ENCODE results near the gene USP25. TPM values are rescaled to one million over a fixed set of nuclear protein-coding genes. Genes with fewer than 3 reads are reported as not detected.

USP25 gene
- total and polyA plus RNA-seq, 9 of the 15 experiments (the other 6 are each of a cell fraction or from before 2014, with no cell fraction given): 7.8 to 44.9 (median 31.4) TPM

DNA sequence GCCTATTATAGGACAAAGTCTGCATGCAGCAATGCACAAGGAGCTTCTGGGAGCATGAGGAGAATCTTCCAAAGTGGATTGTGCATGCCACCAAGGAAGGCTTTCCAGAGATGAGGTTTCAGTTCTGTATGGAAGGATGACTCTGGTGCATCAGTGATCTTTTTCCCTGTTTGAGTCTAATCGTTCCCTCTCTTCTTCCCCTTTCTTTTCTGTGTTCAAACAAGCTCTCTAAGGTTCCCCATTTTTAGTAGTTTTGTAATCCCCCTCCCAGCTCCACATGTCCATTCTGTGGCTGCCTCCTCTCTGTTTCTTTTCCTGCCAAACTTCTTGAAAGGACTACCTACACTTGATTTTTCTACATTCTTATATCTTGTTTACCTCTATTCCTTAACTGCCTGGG lies 43.3 kb upstream of the USP25 start:
- H3K9ac ChIP-seq (ENCODE audit: insufficient read depth in 1 of 2, low read depth in 2 of 2, low read length in 2 of 2): no peak overlapping the region
- H3K27ac ChIP-seq (ENCODE audit: extremely low read depth, low read depth, low read length): no peak overlapping the region
- FAIRE-seq (no peak), DNase-seq (ENCODE audit: extremely low read depth in 1 of 4, low spot score in 3 of 4) (no peak), ATAC-seq (no peak)
- H3K9me3 ChIP-seq (replicated peaks; ENCODE audit: control insufficient read depth, insufficient read depth, low read depth, low read length): no peaks in the 10 kb centered on the region
- no peaks in the 10 kb centered on the region for H3K27me3 ChIP-seq (ENCODE audit: control insufficient read depth in 2 of 2, insufficient read depth in 2 of 2, low read length in 2 of 2)
- no peak overlapping the region for H3K4me3 ChIP-seq
- BruUV-seq (replicated peaks): no TSS peak
- no peaks in the 10 kb centered on the region for H4K20me1 ChIP-seq (replicated peaks; ENCODE audit: control insufficient read depth, insufficient read depth, low read length)
- in situ Hi-C loops (cut with MboI): no loop called here
- ChIA-PET POLR2A (interaction anchor here (1.2 kb wide), 1 partner anchor 17 kb away, joined by 3 read pairs; no protein-coding TSS in a partner anchor), CTCF (ENCODE audit: low intra/inter-chr PET ratio) (no interaction called here)
- intact Hi-C loops (cut with micrococcal nuclease): no loop called here
- no peaks in the 10 kb centered on the region for H3K36me3 ChIP-seq (ENCODE audit: control insufficient read depth, insufficient read depth, low read length)
- 0% methylated on average over 1 of the region's 1 CpG for WGBS (ENCODE audit: insufficient coverage, low coverage, missing lambda C conversion rate)
- no peaks in the 10 kb centered on the region for H3K4me1 ChIP-seq (replicated peaks in 1 of 2; ENCODE audit: control insufficient read depth in 2 of 2, insufficient read depth in 2 of 2, low read length in 2 of 2)
- H3K9me1 ChIP-seq (ENCODE audit: control insufficient read depth, insufficient read depth, low read length): no peaks in the 10 kb centered on the region
- H3K4me2 ChIP-seq (ENCODE audit: insufficient read depth, low read length): no peak overlapping the region
- TF ChIP-seq SNRNP70 (optimal IDR thresholded peaks at IDR 0.05; ENCODE audit: low read depth, low read length): no peak
- H2AFZ ChIP-seq (ENCODE audit: low read depth, low read length): no peak overlapping the region
- H3K79me2 ChIP-seq (ENCODE audit: control insufficient read depth, insufficient read depth, low read length): no peaks in the 10 kb centered on the region

GRCh38 chr21:15687208-15687607 lies 42.6 kb upstream of the USP25 start:
- H3K9me1 ChIP-seq (ENCODE audit: control insufficient read depth, insufficient read depth, low read length): no peaks in the 10 kb centered on the region
- no peak overlapping the region for H3K4me2 ChIP-seq (ENCODE audit: insufficient read depth, low read length)
- no peaks in the 10 kb centered on the region for H3K4me1 ChIP-seq (replicated peaks in 1 of 2; ENCODE audit: control insufficient read depth in 2 of 2, insufficient read depth in 2 of 2, low read length in 2 of 2)
- in situ Hi-C loops (cut with MboI) (no loop called here), intact Hi-C loops (cut with micrococcal nuclease) (no loop called here)
- no peak for ATAC-seq
- H3K79me2 ChIP-seq (ENCODE audit: control insufficient read depth, insufficient read depth, low read length): no peaks in the 10 kb centered on the region
- no peak overlapping the region for H2AFZ ChIP-seq (ENCODE audit: low read depth, low read length)
- FAIRE-seq: no peak
- H3K9ac ChIP-seq (ENCODE audit: insufficient read depth in 1 of 2, low read depth in 2 of 2, low read length in 2 of 2): no peak overlapping the region
- H4K20me1 ChIP-seq (replicated peaks; ENCODE audit: control insufficient read depth, insufficient read depth, low read length): no peaks in the 10 kb centered on the region
- BruUV-seq (replicated peaks): no TSS peak
- no peak for TF ChIP-seq SMARCB1 (IDR thresholded peaks at IDR 0.05; ENCODE audit: insufficient read length, low read depth)
- 0% methylated on average over 3 of the region's 3 CpGs for WGBS (ENCODE audit: insufficient coverage, low coverage, missing lambda C conversion rate)
- H3K27ac ChIP-seq (ENCODE audit: extremely low read depth, low read depth, low read length): no peak overlapping the region
- ChIA-PET POLR2A (interaction anchor here (1.2 kb wide), 1 partner anchor 18 kb away, joined by 3 read pairs; no protein-coding TSS in a partner anchor), CTCF (ENCODE audit: low intra/inter-chr PET ratio) (no interaction called here)
- no peak for DNase-seq (ENCODE audit: extremely low read depth in 1 of 4, low spot score in 3 of 4)
- no peaks in the 10 kb centered on the region for H3K27me3 ChIP-seq (ENCODE audit: control insufficient read depth in 2 of 2, insufficient read depth in 2 of 2, low read length in 2 of 2)
- H3K36me3 ChIP-seq (ENCODE audit: control insufficient read depth, insufficient read depth, low read length): no peaks in the 10 kb centered on the region
- no peak overlapping the region for H3K4me3 ChIP-seq
- no peaks in the 10 kb centered on the region for H3K9me3 ChIP-seq (replicated peaks; ENCODE audit: control insufficient read depth, insufficient read depth, low read depth, low read length)
